HL-60 (cell line): ENCODE results near the gene TCF19.

Source experiments
- TF ChIP-seq, protein P1 (sequence below): IDR thresholded peaks from 2 replicates; pipeline ENCODE4 v1.6.1; 2012; ENCODE audit warnings: low read depth; ENCODE audit not compliant: insufficient replicate concordance
- TF ChIP-seq, protein P2 (sequence below): IDR thresholded peaks from one replicate; pipeline ENCODE4 v1.5.1; 2011; ENCODE audit warnings: low read length, control low read depth, inconsistent platforms; ENCODE audit not compliant: insufficient read depth

DNA sequence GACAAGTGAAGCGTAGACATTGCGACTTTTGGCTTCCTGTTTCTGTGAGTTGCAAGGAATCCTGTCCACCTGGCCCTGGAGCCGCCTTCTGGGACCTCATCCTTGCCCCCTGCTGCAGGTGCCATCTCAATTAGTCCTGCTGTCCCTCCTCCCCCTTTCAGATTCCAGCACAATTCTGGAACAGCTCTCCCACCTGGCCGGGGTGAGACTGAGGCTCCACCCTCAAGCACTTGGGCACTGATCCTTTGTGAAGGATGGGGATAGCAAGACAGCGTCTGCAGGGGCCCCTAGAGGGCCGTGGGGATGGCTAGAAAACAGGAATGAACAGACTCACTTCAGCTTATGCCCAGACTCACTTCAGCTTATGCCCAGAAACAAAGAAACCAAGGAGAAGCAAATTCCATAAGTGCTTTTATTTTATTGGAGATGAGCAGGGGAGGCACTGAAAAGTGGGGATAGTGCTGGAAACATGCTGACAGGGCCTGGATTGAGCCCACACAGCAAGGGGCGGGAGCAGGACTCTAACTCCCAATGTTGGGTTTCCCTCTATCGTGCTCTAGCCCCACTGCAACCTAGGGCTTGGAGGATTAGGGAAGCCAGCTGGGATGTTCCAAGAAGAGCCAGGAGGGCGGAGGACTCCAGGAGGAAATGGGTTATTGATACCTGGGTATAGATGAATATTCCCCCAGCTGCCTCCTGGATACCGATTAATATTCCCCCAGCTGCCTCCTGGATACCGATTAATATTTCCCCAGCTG is 47.4 kb upstream of the TCF19 start:
- TF ChIP-seq, protein P1, sequence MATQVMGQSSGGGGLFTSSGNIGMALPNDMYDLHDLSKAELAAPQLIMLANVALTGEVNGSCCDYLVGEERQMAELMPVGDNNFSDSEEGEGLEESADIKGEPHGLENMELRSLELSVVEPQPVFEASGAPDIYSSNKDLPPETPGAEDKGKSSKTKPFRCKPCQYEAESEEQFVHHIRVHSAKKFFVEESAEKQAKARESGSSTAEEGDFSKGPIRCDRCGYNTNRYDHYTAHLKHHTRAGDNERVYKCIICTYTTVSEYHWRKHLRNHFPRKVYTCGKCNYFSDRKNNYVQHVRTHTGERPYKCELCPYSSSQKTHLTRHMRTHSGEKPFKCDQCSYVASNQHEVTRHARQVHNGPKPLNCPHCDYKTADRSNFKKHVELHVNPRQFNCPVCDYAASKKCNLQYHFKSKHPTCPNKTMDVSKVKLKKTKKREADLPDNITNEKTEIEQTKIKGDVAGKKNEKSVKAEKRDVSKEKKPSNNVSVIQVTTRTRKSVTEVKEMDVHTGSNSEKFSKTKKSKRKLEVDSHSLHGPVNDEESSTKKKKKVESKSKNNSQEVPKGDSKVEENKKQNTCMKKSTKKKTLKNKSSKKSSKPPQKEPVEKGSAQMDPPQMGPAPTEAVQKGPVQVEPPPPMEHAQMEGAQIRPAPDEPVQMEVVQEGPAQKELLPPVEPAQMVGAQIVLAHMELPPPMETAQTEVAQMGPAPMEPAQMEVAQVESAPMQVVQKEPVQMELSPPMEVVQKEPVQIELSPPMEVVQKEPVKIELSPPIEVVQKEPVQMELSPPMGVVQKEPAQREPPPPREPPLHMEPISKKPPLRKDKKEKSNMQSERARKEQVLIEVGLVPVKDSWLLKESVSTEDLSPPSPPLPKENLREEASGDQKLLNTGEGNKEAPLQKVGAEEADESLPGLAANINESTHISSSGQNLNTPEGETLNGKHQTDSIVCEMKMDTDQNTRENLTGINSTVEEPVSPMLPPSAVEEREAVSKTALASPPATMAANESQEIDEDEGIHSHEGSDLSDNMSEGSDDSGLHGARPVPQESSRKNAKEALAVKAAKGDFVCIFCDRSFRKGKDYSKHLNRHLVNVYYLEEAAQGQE = no peak
- TF ChIP-seq, protein P2, sequence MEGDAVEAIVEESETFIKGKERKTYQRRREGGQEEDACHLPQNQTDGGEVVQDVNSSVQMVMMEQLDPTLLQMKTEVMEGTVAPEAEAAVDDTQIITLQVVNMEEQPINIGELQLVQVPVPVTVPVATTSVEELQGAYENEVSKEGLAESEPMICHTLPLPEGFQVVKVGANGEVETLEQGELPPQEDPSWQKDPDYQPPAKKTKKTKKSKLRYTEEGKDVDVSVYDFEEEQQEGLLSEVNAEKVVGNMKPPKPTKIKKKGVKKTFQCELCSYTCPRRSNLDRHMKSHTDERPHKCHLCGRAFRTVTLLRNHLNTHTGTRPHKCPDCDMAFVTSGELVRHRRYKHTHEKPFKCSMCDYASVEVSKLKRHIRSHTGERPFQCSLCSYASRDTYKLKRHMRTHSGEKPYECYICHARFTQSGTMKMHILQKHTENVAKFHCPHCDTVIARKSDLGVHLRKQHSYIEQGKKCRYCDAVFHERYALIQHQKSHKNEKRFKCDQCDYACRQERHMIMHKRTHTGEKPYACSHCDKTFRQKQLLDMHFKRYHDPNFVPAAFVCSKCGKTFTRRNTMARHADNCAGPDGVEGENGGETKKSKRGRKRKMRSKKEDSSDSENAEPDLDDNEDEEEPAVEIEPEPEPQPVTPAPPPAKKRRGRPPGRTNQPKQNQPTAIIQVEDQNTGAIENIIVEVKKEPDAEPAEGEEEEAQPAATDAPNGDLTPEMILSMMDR = no peak
